Astrocyte (in vitro differentiated cells and primary cell): ENCODE data around the gene ACTL8. TPM values are rescaled to one million over a fixed set of nuclear protein-coding genes. Genes with fewer than 3 reads are reported as not detected.

Experiments
- DNase-seq: peaks from one replicate; pipeline ENCODE4 v3.0.0-alpha.2; 2010; ENCODE audit warnings: low read depth
- FAIRE-seq: peaks from 2 replicates; lab custom pipeline; 2011; peaks lifted over from hg19 to GRCh38; lab: Jason Lieb, UNC
- H2AFZ ChIP-seq: 2 replicates; pipeline ENCODE4 v1.6.0; 2012; ENCODE audit warnings: low read depth, low read length, inconsistent platforms
- H3K27ac ChIP-seq: 2 replicates; pipeline ENCODE4 v1.5.1; 2011; ENCODE audit warnings: low read depth, low read length, inconsistent platforms
- H3K27me3 ChIP-seq: 2 replicates; pipeline ENCODE4 v1.6.0; 2011; ENCODE audit warnings: low read length, inconsistent platforms; ENCODE audit not compliant: insufficient read depth
- H3K36me3 ChIP-seq: 2 replicates; pipeline ENCODE4 v1.5.1; 2011; ENCODE audit warnings: low read length, inconsistent platforms; ENCODE audit not compliant: insufficient read depth
- H3K4me1 ChIP-seq: 2 replicates; pipeline ENCODE4 v1.5.1; 2011; ENCODE audit warnings: low read length, inconsistent platforms; ENCODE audit not compliant: insufficient read depth
- H3K4me2 ChIP-seq: 2 replicates; pipeline ENCODE4 v1.6.0; 2012; ENCODE audit warnings: low read length, inconsistent platforms
- H3K4me3 ChIP-seq: 2 replicates; pipeline ENCODE4 v1.5.1; 2011; ENCODE audit warnings: low read depth, mild to moderate bottlenecking, low read length, inconsistent platforms; ENCODE audit not compliant: insufficient read depth
- H3K79me2 ChIP-seq: 2 replicates; pipeline ENCODE4 v1.6.0; 2012; ENCODE audit warnings: mild to moderate bottlenecking, low read length, inconsistent platforms; ENCODE audit not compliant: insufficient read depth
- H3K9ac ChIP-seq: 2 replicates; pipeline ENCODE4 v1.6.0; 2012; ENCODE audit warnings: mild to moderate bottlenecking, low read length, inconsistent platforms
- H3K9me3 ChIP-seq: 2 replicates; pipeline ENCODE4 v1.5.1; 2012; ENCODE audit warnings: low read depth, mild to moderate bottlenecking, low read length, inconsistent platforms; ENCODE audit not compliant: insufficient read depth
- H4K20me1 ChIP-seq: 2 replicates; pipeline ENCODE4 v1.6.0; 2012; ENCODE audit warnings: low read length, inconsistent platforms; ENCODE audit not compliant: insufficient read depth
- H3K27ac Mint-ChIP-seq: one replicate; pipeline ENCODE4 v1.8.0; 2021; ENCODE audit warnings: mild to moderate bottlenecking, mixed read lengths; ENCODE audit not compliant: unreplicated experiment
- H3K27me3 Mint-ChIP-seq: one replicate; pipeline ENCODE4 v1.8.0; 2021; ENCODE audit warnings: low read depth, mixed read lengths; ENCODE audit not compliant: unreplicated experiment
- H3K36me3 Mint-ChIP-seq: one replicate; pipeline ENCODE4 v1.8.0; 2021; ENCODE audit warnings: low read depth, mixed read lengths; ENCODE audit not compliant: unreplicated experiment
- H3K4me1 Mint-ChIP-seq: one replicate; pipeline ENCODE4 v1.8.0; 2021; ENCODE audit warnings: low read depth, mixed read lengths; ENCODE audit not compliant: unreplicated experiment
- H3K4me3 Mint-ChIP-seq: one replicate; pipeline ENCODE4 v1.8.0; 2021; ENCODE audit warnings: mild to moderate bottlenecking, moderate library complexity, mixed read lengths; ENCODE audit not compliant: unreplicated experiment
- H3K9me3 Mint-ChIP-seq: one replicate; pipeline ENCODE4 v1.8.0; 2021; ENCODE audit warnings: mild to moderate bottlenecking, mixed read lengths; ENCODE audit not compliant: unreplicated experiment
- EZH2 ChIP-seq: IDR thresholded peaks from 2 replicates; pipeline ENCODE4 v1.6.1; 2012; ENCODE audit warnings: mild to moderate bottlenecking, low read length, inconsistent platforms; ENCODE audit not compliant: insufficient read depth
- total RNA-seq: library from RNA; stranded (reverse); gene quantifications from 2 replicates; pipeline ENCODE4 v1.2.1, GENCODE V29; 2021
- TF ChIP-seq, protein P1 (sequence below): IDR thresholded peaks from 2 replicates; pipeline ENCODE4 v1.5.1; 2011; ENCODE audit warnings: low read depth, mild to moderate bottlenecking, inconsistent platforms, low read length, moderate library complexity; ENCODE audit not compliant: insufficient read depth

Gene ACTL8
- total RNA-seq, 1 donor from 2014 or later, result 2.0 TPM

DNA sequence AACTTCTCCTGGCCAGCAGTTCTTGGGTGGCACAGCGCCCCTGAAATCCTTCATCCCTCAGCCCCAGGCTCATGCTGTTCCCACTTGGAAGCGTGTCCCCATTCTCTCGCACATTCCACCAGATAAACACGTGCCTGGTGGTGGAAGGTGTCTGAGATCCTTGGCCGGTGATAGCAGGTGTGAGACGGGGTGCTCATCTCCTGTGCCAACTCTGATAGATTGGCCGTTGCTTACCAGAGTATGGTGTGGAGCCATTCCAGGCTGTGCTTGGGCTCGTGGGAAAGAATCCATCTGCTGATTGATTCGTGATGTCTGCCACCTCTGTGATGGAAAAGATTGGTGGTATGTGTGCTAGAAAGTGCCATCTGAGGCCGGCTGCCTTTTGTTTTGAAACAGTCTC is 22.2 kb downstream of the ACTL8 start:
- no peaks in the 10 kb centered on the region for H3K4me1 ChIP-seq
- Mint-ChIP-seq H3K27ac (no peak overlapping the region), H3K36me3 (no peaks in the 10 kb centered on the region), H3K4me3 (no peak overlapping the region), H3K9me3 (no peaks in the 10 kb centered on the region), H3K4me1 (no peaks in the 10 kb centered on the region), H3K27me3 (peaks cover 63% of the 10 kb centered on the region)
- H3K27me3 ChIP-seq, result no peaks in the 10 kb centered on the region
- no peaks in the 10 kb centered on the region for H3K36me3 ChIP-seq
- TF ChIP-seq EZH2, result no peak
- TF ChIP-seq, protein P1, sequence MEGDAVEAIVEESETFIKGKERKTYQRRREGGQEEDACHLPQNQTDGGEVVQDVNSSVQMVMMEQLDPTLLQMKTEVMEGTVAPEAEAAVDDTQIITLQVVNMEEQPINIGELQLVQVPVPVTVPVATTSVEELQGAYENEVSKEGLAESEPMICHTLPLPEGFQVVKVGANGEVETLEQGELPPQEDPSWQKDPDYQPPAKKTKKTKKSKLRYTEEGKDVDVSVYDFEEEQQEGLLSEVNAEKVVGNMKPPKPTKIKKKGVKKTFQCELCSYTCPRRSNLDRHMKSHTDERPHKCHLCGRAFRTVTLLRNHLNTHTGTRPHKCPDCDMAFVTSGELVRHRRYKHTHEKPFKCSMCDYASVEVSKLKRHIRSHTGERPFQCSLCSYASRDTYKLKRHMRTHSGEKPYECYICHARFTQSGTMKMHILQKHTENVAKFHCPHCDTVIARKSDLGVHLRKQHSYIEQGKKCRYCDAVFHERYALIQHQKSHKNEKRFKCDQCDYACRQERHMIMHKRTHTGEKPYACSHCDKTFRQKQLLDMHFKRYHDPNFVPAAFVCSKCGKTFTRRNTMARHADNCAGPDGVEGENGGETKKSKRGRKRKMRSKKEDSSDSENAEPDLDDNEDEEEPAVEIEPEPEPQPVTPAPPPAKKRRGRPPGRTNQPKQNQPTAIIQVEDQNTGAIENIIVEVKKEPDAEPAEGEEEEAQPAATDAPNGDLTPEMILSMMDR, result no peak
- H2AFZ ChIP-seq, result no peak overlapping the region
- no peaks in the 10 kb centered on the region for H3K79me2 ChIP-seq
- H3K9me3 ChIP-seq, result no peaks in the 10 kb centered on the region
- no peak overlapping the region for H3K4me2 ChIP-seq
- no peak overlapping the region for H3K27ac ChIP-seq
- no peak overlapping the region for H3K4me3 ChIP-seq
- H3K9ac ChIP-seq, result no peak overlapping the region
- no peak for DNase-seq
- FAIRE-seq, result no peak
- H4K20me1 ChIP-seq, result no peaks in the 10 kb centered on the region

DNA sequence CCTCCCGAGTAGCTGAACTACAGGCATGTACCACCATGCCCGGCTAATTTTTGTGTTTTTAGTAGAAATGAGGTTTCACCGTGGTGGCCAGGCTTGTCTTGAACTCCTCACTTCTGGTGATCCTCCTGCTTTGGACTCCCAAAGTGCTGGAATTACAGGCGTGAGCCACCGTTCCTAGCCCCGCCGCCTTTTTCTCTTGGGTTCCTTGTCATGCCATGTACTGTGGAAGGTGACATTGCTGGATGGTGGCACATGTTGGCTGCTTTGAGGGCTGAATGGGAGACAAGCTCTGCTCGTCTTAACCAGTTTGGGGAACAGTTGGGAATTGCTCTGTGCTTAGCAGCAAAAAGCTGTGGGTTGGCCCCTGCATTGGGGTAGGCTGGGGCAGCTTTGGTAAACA is 22.7 kb downstream of the ACTL8 start:
- Histone ChIP-seq H3K4me1 (no peaks in the 10 kb centered on the region), H3K4me3 (no peak overlapping the region), H3K36me3 (no peaks in the 10 kb centered on the region), H3K9me3 (no peaks in the 10 kb centered on the region), H3K27me3 (no peaks in the 10 kb centered on the region), H3K4me2 (no peak overlapping the region), H4K20me1 (no peaks in the 10 kb centered on the region), H3K27ac (no peak overlapping the region), H2AFZ (no peak overlapping the region), H3K79me2 (no peaks in the 10 kb centered on the region), H3K9ac (no peak overlapping the region)
- Mint-ChIP-seq H3K4me1 (no peaks in the 10 kb centered on the region), H3K27me3 (peaks cover 63% of the 10 kb centered on the region), H3K36me3 (no peaks in the 10 kb centered on the region), H3K4me3 (no peak overlapping the region), H3K9me3 (no peaks in the 10 kb centered on the region), H3K27ac (no peak overlapping the region)
- FAIRE-seq, result no peak
- DNase-seq, result no peak
- TF ChIP-seq, protein P1, result no peak
- no peak for TF ChIP-seq EZH2

DNA sequence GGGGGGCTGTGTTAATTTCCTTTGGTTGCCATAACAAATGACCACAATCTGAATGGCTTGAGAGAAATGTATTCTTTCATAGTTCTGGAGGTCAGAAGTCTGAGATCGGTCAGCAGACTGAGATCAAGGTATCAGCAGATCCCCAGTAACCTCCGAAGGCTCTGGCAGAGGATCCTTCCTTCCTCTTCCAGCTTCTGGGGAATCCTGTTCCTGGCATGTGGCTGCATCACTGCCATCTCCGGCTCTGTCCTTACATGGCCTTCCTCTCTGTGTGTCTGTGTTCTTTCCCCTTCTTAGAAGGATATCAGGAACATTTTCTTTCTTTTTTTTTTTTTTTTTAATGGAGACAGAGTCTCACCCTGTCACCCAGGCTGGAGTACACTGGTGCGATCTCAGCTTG is 25.8 kb downstream of the ACTL8 start:
- FAIRE-seq (no peak), DNase-seq (no peak)
- Mint-ChIP-seq H3K27ac (no peak overlapping the region), H3K27me3 (peaks cover 65% of the 10 kb centered on the region), H3K4me1 (no peaks in the 10 kb centered on the region), H3K36me3 (no peaks in the 10 kb centered on the region), H3K9me3 (no peaks in the 10 kb centered on the region), H3K4me3 (no peak overlapping the region)
- H3K4me1 ChIP-seq, result no peaks in the 10 kb centered on the region
- H3K4me3 ChIP-seq, result no peak overlapping the region
- H3K4me2 ChIP-seq, result no peak overlapping the region
- H3K9ac ChIP-seq, result no peak overlapping the region
- H3K79me2 ChIP-seq, result no peaks in the 10 kb centered on the region
- no peak overlapping the region for H3K27ac ChIP-seq
- no peaks in the 10 kb centered on the region for H3K27me3 ChIP-seq
- H3K36me3 ChIP-seq, result no peaks in the 10 kb centered on the region
- no peak overlapping the region for H2AFZ ChIP-seq
- H4K20me1 ChIP-seq, result no peaks in the 10 kb centered on the region
- TF ChIP-seq EZH2, result no peak
- TF ChIP-seq, protein P1, result no peak
- no peaks in the 10 kb centered on the region for H3K9me3 ChIP-seq
